ENCODE measurements around the gene HERPUD1. TPM values are rescaled to one million over a fixed set of nuclear protein-coding genes. Genes with fewer than 3 reads are reported as not detected.

The HERPUD1 gene
- total and polyA plus RNA-seq, 9 of the 15 experiments (the other 6 are each of a cell fraction or from before 2014, with no cell fraction given), result 14.2 to 60.7 (median 37.4) TPM

- TF ChIP-seq ZNF639 (CRISPR knock-in tag; conservative IDR thresholded peaks at IDR 0.05 in 1 of 2, IDR thresholded peaks at IDR 0.05 in 1 of 2), result peak in 1 of 2 experiments; percentile 77; a peak in 1 of 4 replicates
- no peak for TF ChIP-seq EZH2 (IDR thresholded peaks at IDR 0.05; ENCODE audit: borderline replicate concordance, low read depth, low read length)
- TF ChIP-seq ZBTB34 (CRISPR knock-in tag; IDR thresholded peaks at IDR 0.05), result peak; percentile 64; the same call in 1 of the 2 replicates
- peak; percentile 40; the same call in 1 of the 2 replicates for TF ChIP-seq ZNF311 (CRISPR knock-in tag; IDR thresholded peaks at IDR 0.05)
- TF ChIP-seq VEZF1 (CRISPR knock-in tag; IDR thresholded peaks at IDR 0.05), result peak; percentile 56; the same call in 1 of the 2 replicates
- TF ChIP-seq TCF3 (CRISPR knock-in tag; IDR thresholded peaks at IDR 0.05), result 0 out of 2 replicates have a peak, but pooled peaks have one; percentile 3
- 0 out of 2 replicates have a peak, but pooled peaks have one; percentile 31 for TF ChIP-seq ZNF584 (CRISPR knock-in tag; IDR thresholded peaks at IDR 0.05; ENCODE audit: low read depth)
- peak; percentile 26; the same call in 1 of the 2 replicates for TF ChIP-seq KLF1 (tag; IDR thresholded peaks at IDR 0.05)
- peak; percentile 88; the same call in 1 of the 2 replicates for TF ChIP-seq ZC3H4 (CRISPR knock-in tag; IDR thresholded peaks at IDR 0.05; ENCODE audit: borderline replicate concordance)
- TF ChIP-seq OTX1 (CRISPR knock-in tag; IDR thresholded peaks at IDR 0.05), result peak; percentile 52; the same call in 1 of the 2 replicates
- no peak for TF ChIP-seq NCOA1 (IDR thresholded peaks at IDR 0.05; ENCODE audit: low read depth)
- no peak for TF ChIP-seq SFPQ (IDR thresholded peaks at IDR 0.05; ENCODE audit: low read depth, low read length)
- no peak for TF ChIP-seq ETV6 (IDR thresholded peaks at IDR 0.05; ENCODE audit: borderline replicate concordance in 1 of 2, low read depth in 2 of 2, low read length in 1 of 2)
- no peak for TF ChIP-seq ETV6 (CRISPR knock-in tag; IDR thresholded peaks at IDR 0.05; ENCODE audit: borderline replicate concordance)
- no peak for TF ChIP-seq RBBP5 (IDR thresholded peaks at IDR 0.05; ENCODE audit: borderline replicate concordance, insufficient read depth, low read length, poor library complexity, severe bottlenecking)
- TF ChIP-seq SRSF3 (IDR thresholded peaks at IDR 0.05; ENCODE audit: insufficient read depth, low read length), result peak; percentile 62; the same call in 1 of the 2 replicates
- TF ChIP-seq SMARCA5 (IDR thresholded peaks at IDR 0.05), result no peak
- TF ChIP-seq ZBTB7A (IDR thresholded peaks at IDR 0.05; ENCODE audit: borderline replicate concordance, control insufficient read depth, low read depth, low read length), result no peak
- no peak for TF ChIP-seq TGIF2 (CRISPR knock-in tag; IDR thresholded peaks at IDR 0.05)
Measured at GRCh38 chr16:56931271-56931891, 561 bp upstream of the HERPUD1 start (continued).
